Measurements from ENCODE around the gene PTGS1. TPM values are rescaled to one million over a fixed set of nuclear protein-coding genes. Genes with fewer than 3 reads are reported as not detected.

Gene PTGS1
- total and polyA plus RNA-seq, 2 of the 13 experiments (the other 11 are each of a cell fraction or from before 2014, with no cell fraction given), result 0.07 to 0.08 TPM

DNA sequence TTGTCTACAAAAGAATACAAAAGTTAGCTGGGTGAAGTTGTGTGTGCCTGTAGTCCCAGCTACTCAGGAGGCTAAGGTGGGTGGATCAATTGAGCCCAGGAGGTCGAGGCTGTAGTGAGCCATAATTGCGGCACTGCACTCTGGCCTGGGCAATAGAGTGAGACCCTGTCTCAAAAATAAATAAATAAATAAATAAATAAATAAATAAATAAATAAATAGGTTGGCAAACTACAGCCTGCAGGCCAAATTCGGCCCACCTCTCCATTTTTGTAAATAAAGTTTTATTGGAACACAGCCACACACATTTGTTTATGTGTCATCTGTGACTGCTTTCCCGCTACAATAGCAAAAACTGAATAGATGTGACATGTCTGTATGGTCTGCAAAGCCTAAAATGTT, 9.5 kb downstream of the PTGS1 start (continued):
- TF ChIP-seq, protein P1, sequence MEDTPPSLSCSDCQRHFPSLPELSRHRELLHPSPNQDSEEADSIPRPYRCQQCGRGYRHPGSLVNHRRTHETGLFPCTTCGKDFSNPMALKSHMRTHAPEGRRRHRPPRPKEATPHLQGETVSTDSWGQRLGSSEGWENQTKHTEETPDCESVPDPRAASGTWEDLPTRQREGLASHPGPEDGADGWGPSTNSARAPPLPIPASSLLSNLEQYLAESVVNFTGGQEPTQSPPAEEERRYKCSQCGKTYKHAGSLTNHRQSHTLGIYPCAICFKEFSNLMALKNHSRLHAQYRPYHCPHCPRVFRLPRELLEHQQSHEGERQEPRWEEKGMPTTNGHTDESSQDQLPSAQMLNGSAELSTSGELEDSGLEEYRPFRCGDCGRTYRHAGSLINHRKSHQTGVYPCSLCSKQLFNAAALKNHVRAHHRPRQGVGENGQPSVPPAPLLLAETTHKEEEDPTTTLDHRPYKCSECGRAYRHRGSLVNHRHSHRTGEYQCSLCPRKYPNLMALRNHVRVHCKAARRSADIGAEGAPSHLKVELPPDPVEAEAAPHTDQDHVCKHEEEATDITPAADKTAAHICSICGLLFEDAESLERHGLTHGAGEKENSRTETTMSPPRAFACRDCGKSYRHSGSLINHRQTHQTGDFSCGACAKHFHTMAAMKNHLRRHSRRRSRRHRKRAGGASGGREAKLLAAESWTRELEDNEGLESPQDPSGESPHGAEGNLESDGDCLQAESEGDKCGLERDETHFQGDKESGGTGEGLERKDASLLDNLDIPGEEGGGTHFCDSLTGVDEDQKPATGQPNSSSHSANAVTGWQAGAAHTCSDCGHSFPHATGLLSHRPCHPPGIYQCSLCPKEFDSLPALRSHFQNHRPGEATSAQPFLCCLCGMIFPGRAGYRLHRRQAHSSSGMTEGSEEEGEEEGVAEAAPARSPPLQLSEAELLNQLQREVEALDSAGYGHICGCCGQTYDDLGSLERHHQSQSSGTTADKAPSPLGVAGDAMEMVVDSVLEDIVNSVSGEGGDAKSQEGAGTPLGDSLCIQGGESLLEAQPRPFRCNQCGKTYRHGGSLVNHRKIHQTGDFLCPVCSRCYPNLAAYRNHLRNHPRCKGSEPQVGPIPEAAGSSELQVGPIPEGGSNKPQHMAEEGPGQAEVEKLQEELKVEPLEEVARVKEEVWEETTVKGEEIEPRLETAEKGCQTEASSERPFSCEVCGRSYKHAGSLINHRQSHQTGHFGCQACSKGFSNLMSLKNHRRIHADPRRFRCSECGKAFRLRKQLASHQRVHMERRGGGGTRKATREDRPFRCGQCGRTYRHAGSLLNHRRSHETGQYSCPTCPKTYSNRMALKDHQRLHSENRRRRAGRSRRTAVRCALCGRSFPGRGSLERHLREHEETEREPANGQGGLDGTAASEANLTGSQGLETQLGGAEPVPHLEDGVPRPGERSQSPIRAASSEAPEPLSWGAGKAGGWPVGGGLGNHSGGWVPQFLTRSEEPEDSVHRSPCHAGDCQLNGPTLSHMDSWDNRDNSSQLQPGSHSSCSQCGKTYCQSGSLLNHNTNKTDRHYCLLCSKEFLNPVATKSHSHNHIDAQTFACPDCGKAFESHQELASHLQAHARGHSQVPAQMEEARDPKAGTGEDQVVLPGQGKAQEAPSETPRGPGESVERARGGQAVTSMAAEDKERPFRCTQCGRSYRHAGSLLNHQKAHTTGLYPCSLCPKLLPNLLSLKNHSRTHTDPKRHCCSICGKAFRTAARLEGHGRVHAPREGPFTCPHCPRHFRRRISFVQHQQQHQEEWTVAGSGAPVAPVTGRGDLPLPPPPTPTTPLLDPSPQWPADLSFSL (CRISPR knock-in tag; IDR thresholded peaks at IDR 0.05), result no peak
- TF ChIP-seq, protein P2, sequence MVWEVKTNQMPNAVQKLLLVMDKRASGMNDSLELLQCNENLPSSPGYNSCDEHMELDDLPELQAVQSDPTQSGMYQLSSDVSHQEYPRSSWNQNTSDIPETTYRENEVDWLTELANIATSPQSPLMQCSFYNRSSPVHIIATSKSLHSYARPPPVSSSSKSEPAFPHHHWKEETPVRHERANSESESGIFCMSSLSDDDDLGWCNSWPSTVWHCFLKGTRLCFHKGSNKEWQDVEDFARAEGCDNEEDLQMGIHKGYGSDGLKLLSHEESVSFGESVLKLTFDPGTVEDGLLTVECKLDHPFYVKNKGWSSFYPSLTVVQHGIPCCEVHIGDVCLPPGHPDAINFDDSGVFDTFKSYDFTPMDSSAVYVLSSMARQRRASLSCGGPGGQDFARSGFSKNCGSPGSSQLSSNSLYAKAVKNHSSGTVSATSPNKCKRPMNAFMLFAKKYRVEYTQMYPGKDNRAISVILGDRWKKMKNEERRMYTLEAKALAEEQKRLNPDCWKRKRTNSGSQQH (CRISPR knock-in tag; IDR thresholded peaks at IDR 0.05; ENCODE audit: low read depth), result no peak
- no peak for TF ChIP-seq PHF5A (CRISPR knock-in tag; IDR thresholded peaks at IDR 0.05; ENCODE audit: low read depth, unreplicated experiment)
- no peak for TF ChIP-seq BCL6 (CRISPR knock-in tag; IDR thresholded peaks at IDR 0.05)

Measured in HepG2 (cell line).